Fibroblast of gingiva (primary cell): ENCODE results near the gene TMEM201.
A peak's percentile ranks its signal among the peaks of the same experiment; 100 is the strongest.
"Not testable (repeated sequence)": the region's sequence is repeated elsewhere in the genome, so short reads cannot be mapped to it uniquely, and the experiment has no call there.

Source experiments
- DNase-seq: peaks from one replicate; pipeline ENCODE4 v3.0.0-alpha.2; 2011; ENCODE audit warnings: low read depth

TMEM201 gene, protein sequence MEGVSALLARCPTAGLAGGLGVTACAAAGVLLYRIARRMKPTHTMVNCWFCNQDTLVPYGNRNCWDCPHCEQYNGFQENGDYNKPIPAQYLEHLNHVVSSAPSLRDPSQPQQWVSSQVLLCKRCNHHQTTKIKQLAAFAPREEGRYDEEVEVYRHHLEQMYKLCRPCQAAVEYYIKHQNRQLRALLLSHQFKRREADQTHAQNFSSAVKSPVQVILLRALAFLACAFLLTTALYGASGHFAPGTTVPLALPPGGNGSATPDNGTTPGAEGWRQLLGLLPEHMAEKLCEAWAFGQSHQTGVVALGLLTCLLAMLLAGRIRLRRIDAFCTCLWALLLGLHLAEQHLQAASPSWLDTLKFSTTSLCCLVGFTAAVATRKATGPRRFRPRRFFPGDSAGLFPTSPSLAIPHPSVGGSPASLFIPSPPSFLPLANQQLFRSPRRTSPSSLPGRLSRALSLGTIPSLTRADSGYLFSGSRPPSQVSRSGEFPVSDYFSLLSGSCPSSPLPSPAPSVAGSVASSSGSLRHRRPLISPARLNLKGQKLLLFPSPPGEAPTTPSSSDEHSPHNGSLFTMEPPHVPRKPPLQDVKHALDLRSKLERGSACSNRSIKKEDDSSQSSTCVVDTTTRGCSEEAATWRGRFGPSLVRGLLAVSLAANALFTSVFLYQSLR

DNA sequence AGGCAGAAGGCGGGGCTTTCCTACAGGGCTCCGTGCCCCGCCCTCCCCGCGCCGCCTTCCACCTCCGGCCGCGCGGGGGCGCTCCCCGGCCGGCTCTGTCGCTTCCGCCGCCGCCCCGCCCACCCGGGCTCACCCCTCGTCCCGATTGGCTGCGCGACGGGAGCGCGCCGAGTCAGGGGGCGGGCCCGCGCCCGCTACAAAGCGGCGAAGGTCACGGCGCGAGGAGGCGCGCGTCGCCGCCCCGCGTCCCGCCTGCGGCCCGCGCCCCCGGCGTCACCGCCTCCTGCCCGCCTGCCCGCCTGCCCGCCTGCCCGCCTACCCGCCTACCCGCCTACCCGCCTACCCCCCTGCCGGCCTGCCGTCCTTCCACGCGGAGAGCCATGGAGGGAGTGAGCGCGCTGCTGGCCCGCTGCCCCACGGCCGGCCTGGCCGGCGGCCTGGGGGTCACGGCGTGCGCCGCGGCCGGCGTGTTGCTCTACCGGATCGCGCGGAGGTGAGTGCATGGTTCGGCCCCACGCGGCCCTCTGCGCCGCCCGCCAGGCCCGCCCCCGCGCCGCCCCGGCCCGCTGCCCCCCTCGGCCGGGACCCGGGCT lies at the start of gene TMEM201:
TSS of gene TMEM201 (plus strand) at position 361 of the 593 bp plus-strand sequence. CDS start at position 381, 20 bp downstream.
- DNase-seq: peak; percentile 89

DNA sequence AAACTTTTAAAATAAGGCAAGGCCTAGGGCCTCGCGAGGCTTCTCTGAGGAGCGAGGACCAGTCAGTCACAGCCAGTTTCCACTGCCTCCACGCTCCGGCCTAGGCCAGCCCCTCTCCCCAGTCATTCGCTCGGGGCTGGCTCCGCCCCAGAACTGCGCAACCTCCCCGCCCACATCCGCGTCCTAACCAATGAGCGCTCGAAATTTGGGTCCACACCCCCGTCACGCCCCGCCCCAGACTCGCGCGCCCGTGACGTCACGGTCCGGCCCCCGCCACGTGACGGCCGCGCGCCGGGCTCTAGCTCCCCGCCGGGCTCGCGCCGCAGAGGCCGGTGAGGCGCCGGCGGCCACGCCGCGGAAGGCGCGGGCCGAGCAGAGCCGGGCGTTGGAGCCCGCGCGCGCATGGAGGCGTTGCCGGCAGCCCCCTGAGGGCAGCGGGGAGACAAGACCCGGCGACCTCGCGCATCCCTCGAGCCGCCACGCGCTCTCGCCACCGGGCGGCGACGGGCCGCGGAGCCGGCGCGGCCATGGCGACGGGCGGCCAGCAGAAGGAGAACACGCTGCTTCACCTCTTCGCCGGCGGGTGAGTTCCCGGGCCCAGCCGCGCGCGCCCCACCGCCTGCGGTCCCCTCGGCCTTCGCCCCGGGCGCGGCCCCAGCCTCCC lies 49.4 kb upstream of the TMEM201 start, which contains the start of gene SLC25A33:
TSS of gene SLC25A33 (plus strand) at position 301 of the 664 bp plus-strand sequence. CDS start at position 528, 227 bp downstream.
- peak; percentile 97 for DNase-seq

DNA sequence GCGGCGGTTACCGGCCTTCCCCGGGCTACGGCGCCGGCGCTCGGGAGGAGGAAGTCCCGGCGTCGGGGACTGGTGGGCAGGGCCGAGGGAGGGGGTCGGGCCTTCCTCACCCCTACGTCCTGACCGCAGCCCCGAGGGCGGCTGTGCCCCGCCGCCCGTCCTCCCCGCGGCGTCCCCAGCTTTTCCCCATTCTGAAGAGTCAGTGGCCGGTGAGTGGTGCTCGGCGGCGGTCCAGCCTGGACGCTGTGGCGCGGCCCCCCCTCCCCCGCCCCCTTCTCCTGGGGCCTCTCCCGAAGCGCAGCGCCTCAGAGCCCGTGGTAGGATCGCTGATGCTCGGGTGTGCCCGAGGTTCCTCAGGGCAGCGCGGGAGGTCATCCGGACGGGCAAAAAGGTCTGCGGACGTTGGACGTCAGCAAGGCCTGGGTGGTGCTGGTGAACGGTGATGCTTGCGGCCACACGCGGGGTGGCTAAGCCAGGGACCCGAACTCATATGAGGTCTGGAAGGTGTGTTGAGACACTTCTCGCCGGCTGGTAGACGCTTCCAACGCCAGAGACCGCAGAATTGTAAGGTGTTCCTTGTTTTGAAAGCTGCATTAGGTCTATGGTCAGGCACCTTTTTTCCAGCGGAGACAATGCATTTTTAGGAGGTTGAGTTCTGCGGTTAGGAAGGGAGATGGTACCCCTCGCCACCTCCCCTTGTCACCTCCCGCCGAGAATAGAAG lies 48.7 kb upstream of the TMEM201 start:
- peak; percentile 56 for DNase-seq

DNA sequence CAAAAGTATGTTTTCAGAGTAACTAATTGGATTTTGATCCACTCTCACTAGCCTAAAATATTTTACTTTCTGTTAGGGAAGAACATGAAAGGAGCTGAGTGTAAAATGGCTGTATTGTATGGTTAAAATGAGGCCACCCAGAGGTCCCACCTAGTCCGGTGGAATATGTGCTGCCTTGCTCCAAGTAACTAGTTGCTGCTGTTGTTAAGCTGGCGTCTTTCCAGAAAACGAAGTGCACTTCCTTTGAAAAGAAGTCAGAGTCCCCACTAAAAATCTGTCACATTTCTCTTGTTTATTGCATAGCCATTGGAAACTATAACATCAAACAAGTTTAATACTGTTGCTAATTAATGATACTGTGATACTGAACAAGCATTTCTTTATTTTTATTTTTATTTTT lies 46.3 kb upstream of the TMEM201 start:
- peak; percentile 42 for DNase-seq

DNA sequence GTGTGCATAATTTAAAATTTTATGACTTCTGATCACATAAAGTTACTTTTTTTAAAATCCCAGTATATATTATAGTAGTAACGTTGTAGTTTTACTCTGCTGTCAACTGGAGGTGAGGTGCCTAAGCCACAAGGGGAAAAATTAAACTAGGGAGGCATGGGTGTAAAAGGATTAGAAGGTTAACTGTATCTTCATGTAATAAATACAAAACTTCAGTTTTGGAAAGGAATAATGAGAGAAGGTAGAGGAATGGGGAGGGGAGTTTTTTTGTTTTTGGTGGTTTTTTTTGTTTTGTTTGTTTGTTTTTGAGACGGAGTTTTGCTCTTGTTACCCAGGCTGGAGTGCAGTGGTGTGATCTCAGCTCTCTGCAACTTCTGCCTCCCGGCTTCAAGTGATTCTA lies 43.8 kb upstream of the TMEM201 start:
- no peak for DNase-seq

DNA sequence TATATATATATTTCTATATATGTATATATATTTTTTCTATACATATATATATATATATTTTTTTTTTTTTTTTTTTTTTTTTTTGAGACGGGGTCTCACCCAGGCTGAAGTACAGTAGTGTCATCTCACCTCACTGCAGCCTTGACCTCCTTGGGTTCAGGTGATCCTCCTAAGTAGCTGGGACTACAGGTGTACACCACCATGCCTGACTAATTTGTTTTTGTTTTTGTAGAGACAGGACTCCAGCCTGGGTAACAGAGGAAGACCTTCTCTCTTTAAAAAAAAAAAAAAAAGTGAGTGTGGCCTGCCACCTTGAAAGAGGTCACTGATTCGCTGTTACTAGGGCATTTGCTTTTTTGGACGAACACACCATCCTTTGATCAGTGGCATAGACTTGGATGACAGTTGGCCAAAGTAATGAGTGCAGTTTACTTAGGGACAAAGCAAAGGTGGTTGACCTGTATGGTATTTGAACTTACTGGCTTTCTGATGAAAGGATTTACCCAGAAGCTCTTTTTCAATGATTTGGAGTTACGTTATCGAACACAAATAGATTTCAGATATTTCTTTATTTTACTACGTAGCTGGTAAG lies 38.7 kb upstream of the TMEM201 start:
- no peak for DNase-seq

DNA sequence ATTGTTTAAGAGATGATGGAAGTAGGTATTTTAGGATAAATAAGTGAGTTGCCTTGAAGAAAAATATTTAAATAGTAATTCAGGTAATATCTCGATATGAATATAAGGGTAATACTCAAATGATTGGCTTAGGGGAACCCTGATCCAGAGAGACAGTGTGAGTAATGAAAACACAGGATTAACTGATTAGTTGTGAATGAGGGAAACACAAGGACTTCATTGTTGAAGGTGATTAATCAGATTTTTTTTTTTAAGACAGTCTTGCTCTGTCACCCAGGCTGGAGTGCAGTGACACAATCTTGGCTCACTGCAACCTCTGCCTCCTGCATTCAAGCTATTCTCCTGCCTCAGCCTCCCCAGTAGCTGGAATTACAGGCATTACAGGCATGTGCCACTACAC lies 36.7 kb upstream of the TMEM201 start:
- no peak for DNase-seq

DNA sequence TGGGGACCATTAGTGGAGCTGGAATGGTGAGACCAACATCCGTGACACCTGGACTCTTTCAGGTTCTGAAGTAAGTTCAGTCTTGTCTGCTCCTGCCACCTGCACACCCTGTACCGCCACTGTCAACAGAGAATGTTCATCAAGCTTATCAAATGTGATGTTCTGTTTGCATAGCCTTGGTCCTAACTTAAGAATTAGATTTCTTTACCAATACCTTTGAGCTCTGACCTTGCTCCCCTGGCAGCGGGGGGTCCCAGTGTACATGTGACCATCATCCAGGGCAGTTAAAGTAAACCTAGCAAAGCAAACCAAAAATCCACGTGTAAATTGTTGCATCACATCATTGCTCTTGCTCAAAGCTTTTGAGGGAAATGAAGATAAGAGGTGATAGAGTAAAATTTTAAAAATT lies 35.0 kb upstream of the TMEM201 start:
- no peak for DNase-seq

DNA sequence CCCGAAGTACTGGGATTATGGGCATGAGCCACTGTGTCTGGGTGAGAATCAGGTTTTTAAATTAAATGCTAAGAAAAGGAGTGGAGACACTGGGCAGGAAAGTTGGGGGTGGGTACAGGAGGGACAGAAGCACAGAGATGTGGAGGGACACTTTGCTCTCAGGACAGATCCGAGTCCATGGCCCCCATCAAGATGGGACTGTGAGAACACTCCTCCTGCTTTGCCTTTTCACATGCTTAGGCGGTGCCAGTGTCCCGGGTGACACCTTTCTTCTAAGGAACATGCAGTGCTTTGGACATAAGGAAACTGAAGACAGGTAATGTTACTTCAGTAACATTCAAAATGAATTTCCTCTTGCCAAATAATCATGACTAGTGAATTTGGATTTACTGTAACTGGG lies 32.8 kb upstream of the TMEM201 start:
- no peak for DNase-seq

DNA sequence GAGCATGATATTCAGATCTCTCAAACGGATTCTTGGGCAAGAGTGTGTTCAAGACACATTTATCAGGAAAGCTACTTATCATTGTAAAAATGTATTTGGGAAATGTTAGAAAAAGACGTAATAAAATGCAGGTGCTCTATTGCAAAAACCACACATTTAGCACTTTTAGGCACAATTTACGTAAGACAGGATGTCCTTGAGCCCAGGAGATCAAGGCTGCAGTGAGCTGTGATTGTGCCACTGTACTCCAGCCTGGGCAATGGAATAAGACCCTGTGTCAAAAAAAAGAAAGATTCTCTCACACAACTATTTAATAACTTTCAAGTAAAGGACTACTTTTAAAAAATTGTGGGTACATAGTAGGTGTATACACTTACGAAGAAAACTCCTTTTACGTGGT lies 31.1 kb upstream of the TMEM201 start:
- no peak for DNase-seq

DNA sequence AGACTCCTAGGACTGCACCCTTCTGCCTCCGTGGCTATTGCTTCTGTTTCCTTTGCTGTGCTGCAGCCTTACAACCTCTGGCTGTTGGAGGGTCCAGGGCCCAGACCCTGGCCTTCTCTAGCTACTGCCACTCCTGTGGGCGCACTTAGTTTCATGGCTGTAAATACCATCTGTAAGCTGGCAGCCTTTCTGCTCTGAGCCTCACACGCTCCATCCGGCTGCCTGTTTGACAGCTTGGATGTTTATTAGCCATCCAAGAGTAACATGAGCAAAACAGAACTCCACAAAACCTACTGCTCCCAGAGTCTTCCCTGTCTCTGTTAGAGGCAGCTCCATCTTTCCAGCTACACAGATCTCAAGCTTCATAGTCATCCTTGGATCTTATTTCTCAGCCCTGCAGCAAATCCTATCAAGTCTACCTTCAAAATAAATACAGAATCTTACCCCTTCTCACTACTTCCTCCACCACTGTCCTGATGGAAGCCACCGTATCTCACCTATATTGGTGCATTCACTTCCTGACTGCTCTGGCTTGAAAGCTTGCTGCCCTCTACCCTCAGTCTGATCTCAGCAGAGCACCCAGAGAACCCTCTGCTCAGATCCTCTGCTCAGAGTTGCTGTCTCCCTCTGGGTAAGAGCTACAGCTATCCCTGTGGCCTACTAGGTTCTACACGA lies 30.3 kb upstream of the TMEM201 start:
- DNase-seq: no peak

DNA sequence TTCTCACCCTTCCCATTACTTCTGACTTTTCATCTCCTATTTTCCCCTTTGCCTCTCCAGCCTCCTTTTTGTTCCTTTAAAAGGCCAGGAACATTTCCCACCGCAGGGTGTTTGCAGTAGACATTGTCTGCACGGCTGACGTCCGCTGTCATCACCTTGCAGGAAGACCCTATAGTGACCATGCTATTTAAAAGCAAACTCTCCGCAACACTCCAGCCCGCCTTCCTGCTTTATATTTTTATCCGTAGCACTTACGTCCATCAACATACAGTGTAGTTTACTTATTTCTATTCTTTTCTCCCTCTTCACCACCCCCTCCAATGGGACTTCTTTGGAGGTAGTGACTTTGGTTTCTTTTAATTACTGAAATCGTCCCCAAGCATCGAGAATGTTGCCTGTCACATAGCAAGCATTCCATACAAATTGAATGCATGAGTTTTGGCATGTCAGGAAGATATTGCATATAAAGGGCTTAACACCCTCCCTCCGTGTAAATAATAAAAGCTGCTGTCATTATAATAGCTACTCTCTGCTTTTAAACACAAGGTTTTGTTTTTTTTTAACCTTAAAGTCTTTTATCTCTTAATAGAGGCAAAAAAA lies 29.7 kb upstream of the TMEM201 start:
- DNase-seq: no peak

DNA sequence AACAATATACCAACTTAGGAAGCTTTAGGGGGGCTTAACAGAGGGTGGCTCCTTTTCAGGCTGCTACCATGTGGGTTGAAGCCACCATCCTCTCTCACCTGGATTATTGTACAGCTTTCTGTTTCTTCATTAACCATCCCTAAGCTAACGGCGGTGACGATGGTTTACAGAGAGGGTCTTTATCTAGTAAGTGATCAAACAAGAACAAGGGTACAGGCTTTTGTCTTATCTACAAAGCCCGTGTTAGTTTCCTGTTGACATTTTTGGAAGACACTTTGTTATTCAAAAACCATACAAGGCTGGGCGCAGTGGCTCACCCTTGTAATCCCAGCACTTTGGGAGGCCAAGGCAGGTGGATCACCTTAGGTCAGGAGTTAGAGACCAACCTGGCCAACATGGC lies 29.0 kb upstream of the TMEM201 start:
- DNase-seq: no peak

DNA sequence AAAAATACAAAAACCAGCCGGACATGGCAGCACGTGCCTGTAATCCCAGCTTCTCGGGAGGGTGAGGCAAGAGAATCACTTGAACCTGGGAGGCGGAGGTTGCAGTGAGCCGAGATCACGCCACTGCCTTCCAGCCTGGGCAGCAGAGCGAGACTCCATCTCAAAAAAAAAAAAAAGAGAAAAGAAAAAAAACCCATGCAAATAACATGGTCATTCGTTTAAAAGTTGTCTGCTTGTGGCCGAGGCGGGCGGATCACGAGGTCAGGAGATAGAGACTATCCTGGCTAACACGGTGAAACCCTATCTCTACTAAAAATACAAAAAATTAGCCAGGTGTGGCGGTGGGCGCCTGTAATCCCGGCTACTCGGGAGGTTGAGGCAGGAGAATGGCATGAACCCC lies 28.6 kb upstream of the TMEM201 start:
- not testable (repeated sequence) for DNase-seq

DNA sequence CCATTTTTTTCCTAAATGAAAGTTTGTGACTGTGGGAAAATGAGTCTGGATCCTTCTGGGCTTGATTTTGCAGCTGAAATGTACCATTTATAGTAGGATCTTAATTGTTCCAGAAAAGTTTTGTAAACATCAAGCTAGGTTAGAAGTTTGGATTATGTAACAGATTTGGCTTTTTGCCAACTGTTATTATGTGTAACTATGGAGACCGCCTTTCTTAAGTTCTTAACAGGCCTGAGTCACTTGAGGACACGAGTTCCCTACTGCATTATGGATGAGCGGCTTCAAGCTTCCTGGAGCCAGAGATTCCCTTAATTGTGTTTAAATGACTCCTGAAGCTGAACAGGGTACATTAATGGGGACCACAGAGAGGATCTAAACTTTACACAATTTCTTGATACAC lies 27.3 kb upstream of the TMEM201 start:
- DNase-seq: peak; percentile 91

DNA sequence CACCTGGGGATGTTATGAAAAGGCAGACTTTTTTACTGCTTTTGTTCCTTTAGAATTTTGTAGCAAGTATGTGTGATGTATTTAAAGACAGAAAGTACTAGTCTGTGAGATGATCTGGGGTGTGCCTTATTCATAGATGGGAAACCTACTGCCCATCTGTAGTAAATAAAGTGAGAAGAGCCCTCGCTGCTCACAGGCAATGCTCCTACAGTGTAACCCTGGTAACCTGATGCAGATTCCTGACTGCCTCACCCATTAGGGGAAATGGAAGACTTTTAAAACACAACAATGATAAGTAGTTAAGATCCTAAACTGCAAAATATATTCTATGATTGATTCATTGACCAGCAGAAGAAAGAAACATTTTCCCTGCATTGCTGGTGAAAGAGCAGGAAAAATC lies 19.4 kb upstream of the TMEM201 start:
- DNase-seq: no peak

DNA sequence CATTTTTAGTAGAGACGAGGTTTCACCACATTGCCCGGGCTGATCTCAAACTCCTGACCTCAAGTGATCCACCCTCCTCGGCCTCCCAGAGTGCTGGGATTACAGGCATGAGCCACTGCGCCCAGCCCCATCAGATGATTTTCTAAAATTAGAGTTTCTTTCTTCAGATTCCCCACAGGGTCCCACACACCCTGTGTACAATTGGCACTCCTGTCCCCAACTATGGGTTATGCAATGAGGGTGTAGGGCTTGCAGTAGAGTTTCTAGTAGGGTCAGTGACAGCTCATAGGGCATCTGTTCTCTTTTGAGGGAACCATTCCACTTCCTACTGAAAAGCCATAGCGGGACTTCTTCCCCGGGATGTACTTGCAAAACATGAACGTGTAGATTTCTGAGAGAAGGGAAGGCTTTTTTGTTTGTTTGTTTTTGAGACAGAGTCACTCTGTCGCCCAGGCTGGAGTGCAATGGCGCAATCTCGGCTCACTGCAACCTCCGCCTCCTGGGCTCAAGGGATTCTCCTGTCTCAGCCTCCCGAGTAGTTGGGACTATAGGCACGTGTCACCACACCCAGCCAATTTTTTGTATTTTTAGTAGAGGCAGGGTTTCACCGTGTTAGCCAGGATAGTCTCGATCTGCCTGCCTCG lies 17.7 kb upstream of the TMEM201 start:
- not testable (repeated sequence) for DNase-seq

DNA sequence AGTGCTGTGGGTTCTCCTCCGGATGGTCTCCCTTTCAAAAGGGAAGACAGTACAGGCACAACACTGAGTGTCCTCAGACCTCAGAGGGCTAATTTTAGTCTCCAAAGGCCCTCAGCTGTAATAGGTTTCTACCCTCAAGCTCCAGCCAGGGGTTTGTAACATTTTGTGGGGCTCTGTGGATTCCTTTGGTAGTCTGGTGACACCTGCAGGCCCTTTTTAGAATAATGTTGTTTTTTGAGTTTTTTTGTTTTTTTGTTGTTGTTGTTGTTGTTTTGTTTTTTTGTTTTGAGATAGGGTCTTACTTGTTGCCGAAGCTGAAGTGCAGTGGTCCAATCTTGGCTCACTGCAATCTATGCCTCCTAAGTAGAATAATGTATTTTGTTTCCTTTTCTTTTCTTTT lies 15.0 kb upstream of the TMEM201 start:
- peak; percentile 27 for DNase-seq

DNA sequence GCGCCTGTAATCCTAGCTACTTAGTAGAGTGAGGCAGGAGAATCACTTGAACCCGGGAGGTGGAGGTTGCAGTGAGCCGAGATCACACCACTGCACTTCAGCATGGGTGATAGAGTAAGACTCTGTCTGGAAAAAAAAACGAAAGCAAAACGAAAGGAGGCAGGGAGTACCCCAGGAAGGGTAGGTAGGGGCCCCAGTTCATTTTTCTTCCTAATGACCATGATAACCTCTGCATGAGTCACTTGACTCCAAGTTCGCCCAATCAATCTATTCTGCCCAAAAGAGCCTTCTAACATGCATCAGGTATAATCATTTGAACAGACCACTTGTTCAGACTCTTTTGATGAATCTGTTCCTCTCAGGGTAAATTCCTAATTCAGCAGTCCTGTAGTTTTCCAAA lies 13.2 kb upstream of the TMEM201 start:
- DNase-seq: no peak

DNA sequence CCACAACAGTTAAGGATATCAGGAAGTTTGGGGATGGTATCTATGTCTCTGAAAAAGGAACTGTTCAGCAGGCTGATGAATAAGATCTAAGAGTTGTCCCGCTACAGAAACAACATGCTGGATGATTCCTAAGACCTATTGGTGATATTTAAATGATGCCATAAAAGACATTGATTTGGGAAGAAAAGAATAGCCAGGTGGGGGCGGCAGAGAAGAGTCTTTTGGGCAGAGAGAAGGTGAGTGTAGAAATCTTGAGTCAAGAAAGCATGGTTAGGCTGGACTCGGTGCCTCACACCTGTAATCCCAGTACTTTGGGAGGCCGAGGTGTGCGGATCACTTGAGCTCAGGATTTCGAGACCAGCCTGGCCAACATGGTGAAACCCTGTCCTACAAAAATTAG lies 11.8 kb upstream of the TMEM201 start:
- no peak for DNase-seq
